Suprapubic skin (tissue), 4 donors: Measurements from ENCODE around the gene GABARAPL2. TPM values are rescaled to one million over a fixed set of nuclear protein-coding genes. Genes with fewer than 3 reads are reported as not detected.
A peak's percentile ranks its signal among the peaks of the same experiment; 100 is the strongest.
"Not testable (repeated sequence)": the region's sequence is repeated elsewhere in the genome, so short reads cannot be mapped to it uniquely, and the experiment has no call there.

Experiments used
- DNase-seq, 2 donors: peaks; one replicate each; pipeline ENCODE4 v3.0.0-alpha.2; 2019; ENCODE audit warnings: low spot score in 2 of 2
- H3K27ac ChIP-seq: fragments of 200-600 bp; sonication (generic); one replicate; pipeline ENCODE4 v1.5.1; 2019
- H3K27me3 ChIP-seq: fragments of 200-600 bp; sonication (generic); one replicate; pipeline ENCODE4 v1.5.1; 2019
- H3K36me3 ChIP-seq: fragments of 200-600 bp; sonication (generic); one replicate; pipeline ENCODE4 v1.5.1; 2019
- H3K4me1 ChIP-seq: fragments of 200-600 bp; sonication (generic); one replicate; pipeline ENCODE4 v1.5.1; 2019
- H3K4me3 ChIP-seq: fragments of 200-600 bp; sonication (generic); one replicate; pipeline ENCODE4 v1.5.1; 2019; ENCODE audit warnings: mild to moderate bottlenecking
- H3K9me3 ChIP-seq: fragments of 200-600 bp; sonication (generic); one replicate; pipeline ENCODE4 v1.5.1; 2019
- CTCF ChIP-seq, 2 donors: fragments of 200-600 bp in 1 of 2; fragments of 450-650 bp in 1 of 2; sonication (generic) in 1 of 2; IDR thresholded peaks; one replicate each; pipeline ENCODE4 v1.5.1; 2016 to 2019; ENCODE audit warnings: antibody characterized with exemption in 2 of 2, mild to moderate bottlenecking in 1 of 2, moderate library complexity in 1 of 2
- EP300 ChIP-seq: sonication (generic); formaldehyde crosslinking; IDR thresholded peaks from one replicate; pipeline ENCODE4 v1.6.1; 2017; ENCODE audit warnings: antibody characterized with exemption
- POLR2A ChIP-seq, 2 donors: fragments of 450-650 bp; IDR thresholded peaks; one replicate each; pipeline ENCODE4 v1.6.1; 2017; ENCODE audit warnings: antibody characterized with exemption in 2 of 2, mild to moderate bottlenecking in 2 of 2, moderate library complexity in 2 of 2
- POLR2AphosphoS5 ChIP-seq, 3 donors: sonication (generic); formaldehyde crosslinking; IDR thresholded peaks; one replicate each; pipeline ENCODE4 v1.6.1; 2017; ENCODE audit warnings: antibody characterized with exemption in 3 of 3
- WGBS: methylation state at CpG from one replicate; pipeline ENCODE4 v1.1.5; 2018; 5-methylcytosine and 5-hydroxymethylcytosine counted together
- total RNA-seq, 4 donors: library from RNA; depleted of rRNA; stranded (reverse); fragments of >200 nt; gene quantifications; one replicate each; pipeline ENCODE4 v1.1.0, GENCODE V29; 2016

The GABARAPL2 gene
- total RNA-seq, 4 donors from 2014 or later = 76.2 to 135 (median 99.6) TPM

- WGBS = 83% methylated on average over 7 of the region's 7 CpGs
- H3K4me3 ChIP-seq = no peak overlapping the region
- peaks cover 48% of the 10 kb centered on the region for H3K36me3 ChIP-seq
These were observed 13.2 kb downstream of the GABARAPL2 start for GRCh38 chr16:75579281-75579834.

GRCh38 chr16:75584108-75584507 lies 17.9 kb downstream of the GABARAPL2 start:
- TF ChIP-seq POLR2AphosphoS5 (IDR thresholded peaks at IDR 0.05) = no peak
- no peak for TF ChIP-seq POLR2A (IDR thresholded peaks at IDR 0.05)
- TF ChIP-seq CTCF (IDR thresholded peaks at IDR 0.05) = no peak
- TF ChIP-seq EP300 = no peak
- 65% methylated on average over 3 of the region's 3 CpGs for WGBS
- Histone ChIP-seq H3K9me3 (no peaks in the 10 kb centered on the region), H3K4me1 (no peaks in the 10 kb centered on the region), H3K27ac (no peak overlapping the region), H3K4me3 (no peak overlapping the region), H3K36me3 (peaks cover 9% of the 10 kb centered on the region), H3K27me3 (no peaks in the 10 kb centered on the region)
- DNase-seq = peak in 1 of 2 donors; percentile 6

More at GRCh38 chr16:75579281-75579834, 13.2 kb downstream of the GABARAPL2 start:
- Histone ChIP-seq H3K4me1 (no peaks in the 10 kb centered on the region), H3K27me3 (no peaks in the 10 kb centered on the region), H3K9me3 (no peaks in the 10 kb centered on the region), H3K27ac (no peak overlapping the region)
- TF ChIP-seq POLR2AphosphoS5 (IDR thresholded peaks at IDR 0.05) = no peak
- TF ChIP-seq POLR2A (IDR thresholded peaks at IDR 0.05) = no peak
- no peak for TF ChIP-seq EP300
- TF ChIP-seq CTCF (IDR thresholded peaks at IDR 0.05) = no peak
- peak in 1 of 2 donors; percentile 21 for DNase-seq

GRCh38 chr16:75588716-75589115 lies 22.5 kb downstream of the GABARAPL2 start:
- no peak overlapping the region for H3K4me3 ChIP-seq
- H3K27me3 ChIP-seq = no peaks in the 10 kb centered on the region
- no peak overlapping the region for H3K27ac ChIP-seq
- H3K36me3 ChIP-seq = peaks cover 3% of the 10 kb centered on the region
- no peaks in the 10 kb centered on the region for H3K9me3 ChIP-seq
- DNase-seq = peak in 1 of 2 donors; percentile 25
- whole genome bisulfite sequencing = 95% methylated on average over 4 of the region's 4 CpGs
- peaks cover 14% of the 10 kb centered on the region for H3K4me1 ChIP-seq
- TF ChIP-seq POLR2A (IDR thresholded peaks at IDR 0.05) (no peak), POLR2AphosphoS5 (IDR thresholded peaks at IDR 0.05) (no peak), EP300 (no peak), CTCF (IDR thresholded peaks at IDR 0.05) (no peak)

GRCh38 chr16:75589306-75589705 lies 23.1 kb downstream of the GABARAPL2 start:
- no peaks in the 10 kb centered on the region for H3K9me3 ChIP-seq
- no peak overlapping the region for H3K4me3 ChIP-seq
- 54% methylated on average over 3 of the region's 3 CpGs for WGBS
- H3K36me3 ChIP-seq = peaks cover 7% of the 10 kb centered on the region
- H3K4me1 ChIP-seq = peaks cover 14% of the 10 kb centered on the region
- peak overlapping the region; percentile 2 for H3K27ac ChIP-seq
- DNase-seq = peak in 1 of 2 donors; percentile 62
- no peaks in the 10 kb centered on the region for H3K27me3 ChIP-seq
- TF ChIP-seq POLR2AphosphoS5 (IDR thresholded peaks at IDR 0.05) = no peak
- TF ChIP-seq POLR2A (IDR thresholded peaks at IDR 0.05) = no peak
- TF ChIP-seq CTCF (IDR thresholded peaks at IDR 0.05) = no peak
- no peak for TF ChIP-seq EP300

GRCh38 chr16:75590920-75591843 lies 25.0 kb downstream of the GABARAPL2 start:
- 43% methylated on average over 8 of the region's 8 CpGs for WGBS
- H3K4me1 ChIP-seq = peaks cover 14% of the 10 kb centered on the region

GRCh38 chr16:75591927-75592326 lies 25.7 kb downstream of the GABARAPL2 start:
- H3K4me3 ChIP-seq, H3K27ac ChIP-seq, DNase-seq, H3K9me3 ChIP-seq, H3K27me3 ChIP-seq, H3K36me3 ChIP-seq: not testable (repeated sequence)
- 66% methylated on average over 9 of the region's 9 CpGs for WGBS
- H3K4me1 ChIP-seq = peaks cover 14% of the 10 kb centered on the region

More at GRCh38 chr16:75590920-75591843, 25.0 kb downstream of the GABARAPL2 start:
- Histone ChIP-seq H3K4me3 (no peak overlapping the region), H3K27me3 (no peaks in the 10 kb centered on the region), H3K36me3 (peaks cover 4% of the 10 kb centered on the region), H3K9me3 (no peaks in the 10 kb centered on the region), H3K27ac (peak overlapping the region; percentile 58)
- no peak for TF ChIP-seq CTCF (IDR thresholded peaks at IDR 0.05)
- TF ChIP-seq POLR2A (IDR thresholded peaks at IDR 0.05) = no peak
- TF ChIP-seq POLR2AphosphoS5 (IDR thresholded peaks at IDR 0.05) = no peak
- no peak for TF ChIP-seq EP300
- DNase-seq = peak in 1 of 2 donors; percentile 61
